OCI-M1 (cell line): ENCODE measurements around the gene RHEBL1.
A peak's percentile ranks its signal among the peaks of the same experiment; 100 is the strongest.

ENCODE experiments used
- DNase-seq: peaks from one replicate; lab custom pipeline; 2025; lab: John Stamatoyannopoulos, UW

RHEBL1 gene

DNA sequence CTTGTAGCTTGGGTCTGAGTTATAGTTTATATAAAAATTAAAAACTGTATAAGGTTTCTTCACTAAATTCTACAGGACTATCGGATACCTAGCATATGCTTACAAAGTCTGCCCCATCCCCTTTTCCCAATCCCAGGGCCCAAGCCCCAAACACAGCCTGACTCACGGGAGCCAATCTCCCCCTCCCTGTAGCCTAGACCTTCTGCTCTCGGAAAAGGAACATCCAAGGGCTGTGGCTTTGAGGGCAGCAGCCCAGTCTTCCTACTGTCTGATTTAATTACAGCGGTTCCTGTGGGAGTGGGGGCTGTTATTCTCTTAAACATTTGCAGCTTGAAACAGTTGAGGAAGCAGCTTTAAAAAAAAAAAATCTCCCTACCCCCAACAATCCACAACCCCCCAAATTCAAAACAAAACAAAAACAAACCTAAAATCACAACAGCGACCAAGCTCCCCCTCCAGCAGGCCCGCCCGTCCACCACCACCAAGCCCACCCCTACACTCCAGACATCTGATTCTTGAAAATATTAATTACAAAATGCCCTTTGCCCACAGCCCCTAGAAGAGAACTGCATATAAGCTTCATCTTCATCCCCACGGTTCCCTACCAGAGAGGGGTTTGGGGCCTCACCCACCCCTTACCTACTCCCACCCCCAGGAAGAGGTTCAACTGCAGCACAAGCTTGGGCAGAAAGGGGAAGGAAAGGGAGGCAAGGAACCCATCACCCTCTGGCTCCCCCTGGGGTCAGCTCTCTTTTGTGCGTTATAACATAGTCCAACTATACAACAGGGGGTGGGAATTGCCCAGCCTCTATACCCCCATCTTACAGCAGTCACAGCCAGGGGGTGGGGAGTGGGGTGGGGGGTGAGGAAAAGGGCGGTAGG, 50.1 kb downstream of the RHEBL1 start:
- peak; percentile 90 for DNase-seq

DNA sequence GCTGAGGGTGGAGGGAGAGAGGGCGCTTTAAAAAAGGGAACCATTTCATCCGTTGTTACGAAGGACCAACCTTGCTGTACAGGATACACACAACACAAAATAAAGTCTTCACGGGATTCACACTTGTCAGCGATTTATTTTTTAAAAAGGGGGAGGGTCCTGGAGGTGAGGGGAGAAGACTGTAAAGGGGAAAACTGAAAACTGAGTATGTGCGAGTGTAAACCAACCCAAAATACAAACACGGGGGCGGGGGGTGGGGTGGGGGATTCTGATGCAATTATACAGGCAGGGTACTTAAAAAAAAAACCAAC, 50.7 kb downstream of the RHEBL1 start:
- no peak for DNase-seq

DNA sequence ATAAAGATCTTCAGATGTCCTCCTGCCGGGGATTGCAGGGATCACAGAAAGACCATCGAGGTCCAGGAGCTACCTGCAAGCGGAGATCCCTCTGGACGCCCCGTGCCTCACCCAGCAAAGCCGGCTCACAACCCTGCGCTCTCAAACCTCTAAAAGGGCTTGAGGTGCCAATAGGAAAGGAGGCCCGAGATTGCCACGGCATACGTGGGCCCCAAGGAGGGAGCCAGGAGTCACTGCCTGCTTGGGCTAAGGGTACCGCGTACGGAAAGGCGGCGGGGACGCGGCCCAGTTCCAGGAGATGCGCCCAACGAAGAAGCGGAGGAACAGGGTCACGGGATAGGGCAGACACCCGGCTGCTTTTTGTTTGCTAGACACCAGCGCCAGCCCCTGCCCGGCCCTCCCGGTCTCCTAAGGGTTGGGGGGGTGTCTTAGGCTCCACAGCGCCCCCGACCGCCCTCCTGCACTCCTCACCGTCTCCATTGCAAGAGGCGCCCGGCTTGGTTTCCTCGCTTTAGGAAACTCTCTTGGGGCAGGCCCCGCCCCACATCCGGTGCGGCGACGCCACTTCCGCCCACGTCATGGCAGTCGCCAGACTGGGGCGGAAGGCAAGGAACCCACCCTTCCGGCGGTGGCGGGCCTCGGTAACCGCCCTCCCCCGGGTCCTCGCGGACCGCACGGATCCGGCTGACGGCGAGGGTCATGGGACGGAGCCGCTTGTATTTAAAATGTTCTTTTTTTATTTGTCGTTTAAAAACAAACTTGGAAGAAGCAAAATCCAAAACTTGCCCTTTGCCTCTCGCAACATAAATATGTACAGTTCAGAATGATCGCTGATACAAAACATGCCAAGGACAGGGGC, 51.3 kb downstream of the RHEBL1 start, which contains the start of gene PRKAG1:
PRKAG1 (minus strand) TSS at position 516 of the 859 bp plus-strand sequence; CDS start at position 480, 36 bp downstream.
- DNase-seq: peak; percentile 99

DNA sequence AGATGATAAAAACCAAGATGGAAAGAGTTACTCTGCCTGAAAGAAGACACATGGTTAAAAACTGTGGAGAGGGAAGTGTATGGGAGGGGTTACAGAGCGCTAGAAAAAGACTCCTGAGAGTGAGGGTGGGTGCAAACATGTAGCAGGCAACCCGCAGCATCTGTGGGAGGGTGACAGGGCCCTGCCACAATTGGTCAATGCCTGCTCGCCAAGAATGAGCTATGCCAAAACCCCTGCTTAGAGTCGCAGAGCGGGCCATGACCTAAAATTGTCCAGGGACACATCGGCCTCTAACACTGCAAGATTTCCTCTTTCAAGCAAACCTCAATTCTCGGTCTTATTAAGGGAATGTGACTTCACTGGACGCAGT, 51.9 kb downstream of the RHEBL1 start:
- peak; percentile 86 for DNase-seq

DNA sequence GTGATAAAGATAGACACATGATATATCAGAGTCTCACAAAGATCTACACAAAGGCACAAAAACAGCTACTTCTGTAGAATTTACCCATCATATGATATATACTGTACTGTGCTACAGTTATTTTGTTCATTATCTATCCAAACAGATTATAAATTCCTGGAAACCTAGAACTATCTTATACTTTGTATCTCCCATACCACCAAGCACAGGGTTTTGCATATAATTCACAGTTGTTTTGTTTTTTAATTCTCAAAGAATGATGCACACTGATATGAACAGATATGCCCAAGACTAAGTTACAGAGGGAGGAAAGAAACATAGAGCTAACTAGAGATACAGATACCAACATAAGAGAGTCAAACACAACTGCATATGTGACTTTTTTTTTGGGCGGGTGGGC, 54.6 kb downstream of the RHEBL1 start:
- peak; percentile 71 for DNase-seq
